Liver (tissue), 9 donors: ENCODE data around the gene DTNB. TPM values are rescaled to one million over a fixed set of nuclear protein-coding genes. Genes with fewer than 3 reads are reported as not detected.

Experiments
- DNase-seq: peaks from one replicate; pipeline ENCODE4 v3.0.0-alpha.2; 2017; ENCODE audit warnings: low spot score
- H3K27ac ChIP-seq, 2 donors: one replicate each; pipeline ENCODE4 v1.7.0; 2013; ENCODE audit warnings: inconsistent platforms in 2 of 2, low read length in 2 of 2, control low read depth in 1 of 2, low read depth in 1 of 2, mild to moderate bottlenecking in 1 of 2
- H3K27me3 ChIP-seq, 4 donors: one replicate each; pipeline versions ENCODE4 v1.6.1 to v1.7.0; 2013; ENCODE audit warnings: low read length in 3 of 4, inconsistent platforms in 1 of 4, mild to moderate bottlenecking in 1 of 4, moderate library complexity in 1 of 4; ENCODE audit not compliant: control insufficient read depth in 4 of 4, insufficient read depth in 4 of 4
- H3K36me3 ChIP-seq, 4 donors: one replicate each; pipeline versions ENCODE4 v1.6.1 to v1.7.0; 2013; ENCODE audit warnings: low read length in 3 of 4, mild to moderate bottlenecking in 3 of 4, low read depth in 1 of 4, moderate library complexity in 1 of 4; ENCODE audit not compliant: control insufficient read depth in 4 of 4, insufficient read depth in 3 of 4
- H3K4me1 ChIP-seq, 4 donors: one replicate each; pipeline versions ENCODE4 v1.6.1 to v1.7.0; 2013; ENCODE audit warnings: low read length in 3 of 4, mild to moderate bottlenecking in 3 of 4, moderate library complexity in 1 of 4; ENCODE audit not compliant: control insufficient read depth in 4 of 4, insufficient read depth in 4 of 4
- H3K4me3 ChIP-seq, 3 donors: one replicate each; pipeline versions ENCODE4 v1.6.1 to v1.7.0; 2013; ENCODE audit warnings: low read length in 3 of 3, control low read depth in 1 of 3, low read depth in 1 of 3, mild to moderate bottlenecking in 1 of 3
- H3K9ac ChIP-seq, 2 donors: one replicate each; pipeline ENCODE4 v1.7.0; 2013; ENCODE audit warnings: low read length in 2 of 2, mild to moderate bottlenecking in 2 of 2, moderate library complexity in 2 of 2, control low read depth in 1 of 2, low read depth in 1 of 2
- H3K9me3 ChIP-seq, 4 donors: one replicate each; pipeline versions ENCODE4 v1.6.1 to v1.7.0; 2013; ENCODE audit warnings: low read length in 3 of 4; ENCODE audit not compliant: control insufficient read depth in 4 of 4
- ATF3 ChIP-seq: IDR thresholded peaks from 2 replicates; pipeline ENCODE4 v1.6.1; 2016; ENCODE audit warnings: antibody characterized with exemption
- EGR1 ChIP-seq, 2 donors: IDR thresholded peaks; 2 replicates each; pipeline ENCODE4 v1.6.1; 2016 to 2018; ENCODE audit warnings: antibody characterized with exemption in 2 of 2, low read depth in 2 of 2
- FOXA1 ChIP-seq: IDR thresholded peaks from 2 replicates; pipeline ENCODE4 v1.6.1; 2016; ENCODE audit warnings: antibody characterized with exemption
- FOXA2 ChIP-seq: IDR thresholded peaks from 2 replicates; pipeline ENCODE4 v1.6.1; 2016; ENCODE audit warnings: antibody characterized with exemption
- GABPA ChIP-seq, 2 donors: IDR thresholded peaks in 1 of 2; conservative IDR thresholded peaks in 1 of 2; 2 replicates each; pipeline ENCODE4 v1.6.1; 2016; ENCODE audit warnings: antibody characterized with exemption in 2 of 2, mild to moderate bottlenecking in 1 of 2, moderate library complexity in 1 of 2
- HNF4A ChIP-seq, 2 donors: conservative IDR thresholded peaks; 2 replicates each; pipeline ENCODE4 v1.6.1; 2016; ENCODE audit warnings: antibody characterized with exemption in 2 of 2, mild to moderate bottlenecking in 2 of 2
- HNF4G ChIP-seq: IDR thresholded peaks from 2 replicates; pipeline ENCODE4 v1.6.1; 2016; ENCODE audit warnings: antibody characterized with exemption
- JUND ChIP-seq, 2 donors: IDR thresholded peaks; 2 replicates each; pipeline ENCODE4 v1.6.1; 2016; ENCODE audit warnings: antibody characterized with exemption in 2 of 2
- MAX ChIP-seq: IDR thresholded peaks from 2 replicates; pipeline ENCODE4 v1.6.1; 2016; ENCODE audit warnings: antibody characterized with exemption
- NR2F2 ChIP-seq: IDR thresholded peaks from 2 replicates; pipeline ENCODE4 v1.6.1; 2016; ENCODE audit warnings: antibody characterized with exemption
- RAD21 ChIP-seq, 2 donors: IDR thresholded peaks; 2 replicates each; pipeline ENCODE4 v1.6.1; 2016; ENCODE audit warnings: antibody characterized with exemption in 2 of 2, mild to moderate bottlenecking in 2 of 2
- RXRA ChIP-seq, 2 donors: IDR thresholded peaks; 2 replicates each; pipeline ENCODE4 v1.6.1; 2017 to 2018; ENCODE audit warnings: antibody characterized with exemption in 2 of 2, mild to moderate bottlenecking in 1 of 2
- SP1 ChIP-seq: IDR thresholded peaks from 2 replicates; pipeline ENCODE4 v1.6.1; 2018; ENCODE audit warnings: antibody characterized with exemption, mild to moderate bottlenecking
- TAF1 ChIP-seq: conservative IDR thresholded peaks from 2 replicates; pipeline ENCODE4 v1.6.1; 2016; ENCODE audit warnings: antibody characterized with exemption, mild to moderate bottlenecking
- YY1 ChIP-seq: IDR thresholded peaks from 2 replicates; pipeline ENCODE4 v1.6.1; 2016; ENCODE audit warnings: antibody characterized with exemption, mild to moderate bottlenecking
- ZBTB33 ChIP-seq: IDR thresholded peaks from 2 replicates; pipeline ENCODE4 v1.6.1; 2016; ENCODE audit warnings: antibody characterized with exemption
- WGBS: extraction: QIAGEN DNeasy Blood & Tissue Kit; methylation state at CpG from one replicate; pipeline ENCODE4 v1.1.7; 2013; 5-methylcytosine and 5-hydroxymethylcytosine counted together
- polyA plus RNA-seq, 2 donors: library from polyadenylated mRNA; stranded (reverse) in 1 of 2; unstranded in 1 of 2; fragments of 200-250 nt in 1 of 2; fragments of >200 nt in 1 of 2; fragmentation: Nextera tagmentation in 1 of 2; extraction: Ambion mirVana in 1 of 2; gene quantifications; one replicate each; pipeline versions ENCODE4 v1.2.1 to v1.2.3, GENCODE V29; 2013 to 2015
- total RNA-seq, 2 donors: library from RNA; depleted of rRNA; stranded (reverse); fragments of >200 nt; gene quantifications; one replicate each; pipeline ENCODE4 v1.2.3, GENCODE V29; 2014
- TF ChIP-seq, protein P1 (sequence below): IDR thresholded peaks from 2 replicates; pipeline ENCODE4 v1.6.1; 2016; ENCODE audit warnings: antibody characterized with exemption, mild to moderate bottlenecking
- TF ChIP-seq, protein P2 (sequence below): fragments of 150-350 bp; IDR thresholded peaks from 2 replicates; pipeline ENCODE4 v1.5.1; 2017; ENCODE audit warnings: improper control_type of control experiment, low read depth, low read length; ENCODE audit not compliant: missing input control
- donor health status: healthy.
- donor health status: healthy.
- donor health status: healthy.
- donor health status: healthy.
- donor health status: healthy.

The DTNB gene
- total and polyA plus RNA-seq, 4 donors, result 3.3 to 10.5 (median 6.4) TPM

GRCh38 chr2:25460261-25460905, 213.0 kb downstream of the DTNB start:
- Histone ChIP-seq H3K27me3 (no peaks in the 10 kb centered on the region), H3K27ac (no peak overlapping the region), H3K4me1 (no peaks in the 10 kb centered on the region), H3K9me3 (no peaks in the 10 kb centered on the region), H3K4me3 (no peak overlapping the region), H3K9ac (no peak overlapping the region), H3K36me3 (no peaks in the 10 kb centered on the region)
- no peak for TF ChIP-seq YY1
- no peak for DNase-seq
- WGBS, result 94% methylated on average over 7 of the region's 7 CpGs

GRCh38 chr2:25454824-25455611, 218.4 kb downstream of the DTNB start:
- Histone ChIP-seq H3K36me3 (no peaks in the 10 kb centered on the region), H3K9ac (no peak overlapping the region), H3K4me3 (no peak overlapping the region), H3K9me3 (no peaks in the 10 kb centered on the region), H3K27me3 (no peaks in the 10 kb centered on the region), H3K4me1 (peaks cover 0 to 4% (median 0%) of the 10 kb centered on the region in 4 donors), H3K27ac (no peak overlapping the region)
- DNase-seq, result no peak
- TF ChIP-seq TAF1 (no peak), ATF3 (peak; percentile 70), NR2F2 (no peak), ZBTB33 (peak; percentile 54), HNF4G (peak; percentile 53), EGR1 (IDR thresholded peaks at IDR 0.05; ENCODE audit: low read depth in 2 of 2) (no peak), JUND (IDR thresholded peaks at IDR 0.05) (peak; percentile 41 to 58), RAD21 (IDR thresholded peaks at IDR 0.05) (peak in 1 of 2 donors; percentile 17), FOXA1 (peak; percentile 43), GABPA (IDR thresholded peaks at IDR 0.05 in 1 of 2, conservative IDR thresholded peaks at IDR 0.05 in 1 of 2) (peak in 1 of 2 donors; percentile 44), MAX (peak; percentile 60), FOXA2 (peak; percentile 65), HNF4A (conservative IDR thresholded peaks at IDR 0.05) (peak; percentile 88 to 89), SP1 (peak; percentile 79), RXRA (IDR thresholded peaks at IDR 0.05) (peak; percentile 60 to 81), YY1 (no peak)
- TF ChIP-seq, protein P1, sequence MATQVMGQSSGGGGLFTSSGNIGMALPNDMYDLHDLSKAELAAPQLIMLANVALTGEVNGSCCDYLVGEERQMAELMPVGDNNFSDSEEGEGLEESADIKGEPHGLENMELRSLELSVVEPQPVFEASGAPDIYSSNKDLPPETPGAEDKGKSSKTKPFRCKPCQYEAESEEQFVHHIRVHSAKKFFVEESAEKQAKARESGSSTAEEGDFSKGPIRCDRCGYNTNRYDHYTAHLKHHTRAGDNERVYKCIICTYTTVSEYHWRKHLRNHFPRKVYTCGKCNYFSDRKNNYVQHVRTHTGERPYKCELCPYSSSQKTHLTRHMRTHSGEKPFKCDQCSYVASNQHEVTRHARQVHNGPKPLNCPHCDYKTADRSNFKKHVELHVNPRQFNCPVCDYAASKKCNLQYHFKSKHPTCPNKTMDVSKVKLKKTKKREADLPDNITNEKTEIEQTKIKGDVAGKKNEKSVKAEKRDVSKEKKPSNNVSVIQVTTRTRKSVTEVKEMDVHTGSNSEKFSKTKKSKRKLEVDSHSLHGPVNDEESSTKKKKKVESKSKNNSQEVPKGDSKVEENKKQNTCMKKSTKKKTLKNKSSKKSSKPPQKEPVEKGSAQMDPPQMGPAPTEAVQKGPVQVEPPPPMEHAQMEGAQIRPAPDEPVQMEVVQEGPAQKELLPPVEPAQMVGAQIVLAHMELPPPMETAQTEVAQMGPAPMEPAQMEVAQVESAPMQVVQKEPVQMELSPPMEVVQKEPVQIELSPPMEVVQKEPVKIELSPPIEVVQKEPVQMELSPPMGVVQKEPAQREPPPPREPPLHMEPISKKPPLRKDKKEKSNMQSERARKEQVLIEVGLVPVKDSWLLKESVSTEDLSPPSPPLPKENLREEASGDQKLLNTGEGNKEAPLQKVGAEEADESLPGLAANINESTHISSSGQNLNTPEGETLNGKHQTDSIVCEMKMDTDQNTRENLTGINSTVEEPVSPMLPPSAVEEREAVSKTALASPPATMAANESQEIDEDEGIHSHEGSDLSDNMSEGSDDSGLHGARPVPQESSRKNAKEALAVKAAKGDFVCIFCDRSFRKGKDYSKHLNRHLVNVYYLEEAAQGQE, result peak; percentile 28
- TF ChIP-seq, protein P2, sequence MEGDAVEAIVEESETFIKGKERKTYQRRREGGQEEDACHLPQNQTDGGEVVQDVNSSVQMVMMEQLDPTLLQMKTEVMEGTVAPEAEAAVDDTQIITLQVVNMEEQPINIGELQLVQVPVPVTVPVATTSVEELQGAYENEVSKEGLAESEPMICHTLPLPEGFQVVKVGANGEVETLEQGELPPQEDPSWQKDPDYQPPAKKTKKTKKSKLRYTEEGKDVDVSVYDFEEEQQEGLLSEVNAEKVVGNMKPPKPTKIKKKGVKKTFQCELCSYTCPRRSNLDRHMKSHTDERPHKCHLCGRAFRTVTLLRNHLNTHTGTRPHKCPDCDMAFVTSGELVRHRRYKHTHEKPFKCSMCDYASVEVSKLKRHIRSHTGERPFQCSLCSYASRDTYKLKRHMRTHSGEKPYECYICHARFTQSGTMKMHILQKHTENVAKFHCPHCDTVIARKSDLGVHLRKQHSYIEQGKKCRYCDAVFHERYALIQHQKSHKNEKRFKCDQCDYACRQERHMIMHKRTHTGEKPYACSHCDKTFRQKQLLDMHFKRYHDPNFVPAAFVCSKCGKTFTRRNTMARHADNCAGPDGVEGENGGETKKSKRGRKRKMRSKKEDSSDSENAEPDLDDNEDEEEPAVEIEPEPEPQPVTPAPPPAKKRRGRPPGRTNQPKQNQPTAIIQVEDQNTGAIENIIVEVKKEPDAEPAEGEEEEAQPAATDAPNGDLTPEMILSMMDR, result no peak
- 80% methylated on average over 9 of the region's 9 CpGs for WGBS
